CD8-positive, alpha-beta memory T cell (primary cell): ENCODE measurements around the gene MACIR. TPM values are rescaled to one million over a fixed set of nuclear protein-coding genes. Genes with fewer than 3 reads are reported as not detected.

Source experiments
- CTCF ChIA-PET: fragments of 350-600 bp; sonication (Branson Sonifier 250); formaldehyde crosslinking; loops from one replicate; lab custom pipeline; 2021; ENCODE audit warnings: antibody characterized with exemption; lab: Charles Lee
- POLR2A ChIA-PET: fragments of 350-600 bp; sonication (Branson Sonifier 250); formaldehyde crosslinking; loops from one replicate; lab custom pipeline; 2021; ENCODE audit warnings: antibody characterized with exemption; lab: Charles Lee
- DNase-seq, 5 donors: peaks; one replicate each; pipeline versions ENCODE4 v3.0.0 to v3.0.0-alpha.2; 2020 to 2022; ENCODE audit warnings: mixed read lengths in 1 of 5
- H3K27ac ChIP-seq: one replicate; pipeline ENCODE4 v1.7.0; 2013; ENCODE audit warnings: low read depth, mild to moderate bottlenecking, low read length, moderate library complexity
- H3K27me3 ChIP-seq: 2 replicates; pipeline ENCODE4 v1.7.0; 2013; ENCODE audit warnings: low read length, mild to moderate bottlenecking; ENCODE audit not compliant: insufficient read depth, poor library complexity, severe bottlenecking
- H3K36me3 ChIP-seq: 2 replicates; pipeline ENCODE4 v1.7.0; 2013; ENCODE audit warnings: mild to moderate bottlenecking, low read length, moderate library complexity; ENCODE audit not compliant: insufficient read depth
- H3K4me1 ChIP-seq: 2 replicates; pipeline ENCODE4 v1.7.0; 2013; ENCODE audit warnings: mild to moderate bottlenecking, low read length, moderate library complexity; ENCODE audit not compliant: insufficient read depth
- H3K4me3 ChIP-seq: 2 replicates; pipeline ENCODE4 v1.7.0; 2013; ENCODE audit warnings: mild to moderate bottlenecking, low read length
- H3K9me3 ChIP-seq: 2 replicates; pipeline ENCODE4 v1.7.0; 2013; ENCODE audit warnings: mild to moderate bottlenecking, low read length
- H3K27ac Mint-ChIP-seq, 8 donors: one replicate each; pipeline ENCODE4 v1.8.0; 2020 to 2021; ENCODE audit warnings: mixed read lengths in 8 of 8, mild to moderate bottlenecking in 6 of 8, inconsistent platforms in 3 of 8, moderate library complexity in 3 of 8
- H3K27me3 Mint-ChIP-seq, 2 donors: one replicate each; pipeline ENCODE4 v1.8.0; 2020 to 2021; ENCODE audit warnings: mixed read lengths in 2 of 2, mild to moderate bottlenecking in 1 of 2, moderate library complexity in 1 of 2
- H3K36me3 Mint-ChIP-seq, 3 donors: one replicate each; pipeline ENCODE4 v1.8.0; 2020 to 2021; ENCODE audit warnings: mixed read lengths in 3 of 3, inconsistent platforms in 1 of 3, mild to moderate bottlenecking in 1 of 3
- H3K4me1 Mint-ChIP-seq, 3 donors: one replicate each; pipeline ENCODE4 v1.8.0; 2020 to 2021; ENCODE audit warnings: mixed read lengths in 3 of 3, inconsistent platforms in 1 of 3, mild to moderate bottlenecking in 1 of 3
- H3K4me3 Mint-ChIP-seq, 7 donors: one replicate each; pipeline ENCODE4 v1.8.0; 2020 to 2021; ENCODE audit warnings: mixed read lengths in 7 of 7, mild to moderate bottlenecking in 6 of 7, moderate library complexity in 4 of 7, inconsistent platforms in 2 of 7
- H3K9me3 Mint-ChIP-seq, 5 donors: one replicate each; pipeline ENCODE4 v1.8.0; 2020 to 2022; ENCODE audit warnings: mixed read lengths in 5 of 5, mild to moderate bottlenecking in 3 of 5, moderate library complexity in 2 of 5, inconsistent platforms in 1 of 5
- polyA plus RNA-seq: library from polyadenylated mRNA; unstranded; fragments of 300-500 nt; fragmentation: Illumina TruSeq; gene quantifications from one replicate; pipeline ENCODE4 v1.2.3, GENCODE V29; 2021
- total RNA-seq, 2 experiments: library from RNA; stranded (reverse); gene quantifications; one replicate each; pipeline ENCODE4 v1.2.3, GENCODE V29; 2021

MACIR gene
- total RNA-seq: 10 to 100 TPM in 1 of 2 experiments, 1 to 10 TPM in 1; 9.9 to 10.5 TPM
- polyA plus RNA-seq: 2.8 TPM

GRCh38 chr5:103258368-103258956, at the start of gene MACIR:
Gene MACIR, plus strand, starts transcription at chr5:103258763. Its CDS starts 17,157 bp downstream, at chr5:103275920.
- Mint-ChIP-seq H3K36me3 (peaks cover 0 to 2% (median 0%) of the 10 kb centered on the region in 3 donors), H3K27ac (peak within 1 kb of the TSS; percentile 58 to 95 (median 88)), H3K9me3 (no peaks in the 10 kb centered on the region), H3K27me3 (peaks cover 5 to 22% of the 10 kb centered on the region in 2 donors), H3K4me1 (peaks cover 15 to 32% (median 24%) of the 10 kb centered on the region in 3 donors), H3K4me3 (peak within 1 kb of the TSS; percentile 82 to 95 (median 91))
- H3K36me3 ChIP-seq: no peaks in the 10 kb centered on the region
- ChIA-PET CTCF (interaction anchor here (1.2 to 2.0 kb wide), 5 partner anchors 11 to 35 kb away, joined by 3 to 8 read pairs (median 4); no protein-coding TSS in a partner anchor), POLR2A (interaction anchor here (1.0 kb wide), 2 partner anchors 138 to 139 kb away, joined by 3 to 11 read pairs; partner anchors contain the start of genes GIN1 and PPIP5K2)
- peak; percentile 87 to 96 (median 93) for DNase-seq
- H3K27ac ChIP-seq: peak within 1 kb of the TSS; percentile 62
- H3K27me3 ChIP-seq: no peaks in the 10 kb centered on the region
- peak within 1 kb of the TSS; percentile 70 for H3K4me3 ChIP-seq
- H3K9me3 ChIP-seq: no peaks in the 10 kb centered on the region
- H3K4me1 ChIP-seq: peaks cover 4% of the 10 kb centered on the region

GRCh38 chr5:103209065-103209464, 49.5 kb upstream of the MACIR start:
- ChIA-PET CTCF (no interaction called here), POLR2A (no interaction called here)
- Histone ChIP-seq H3K9me3 (no peaks in the 10 kb centered on the region), H3K4me3 (no peak overlapping the region), H3K36me3 (no peaks in the 10 kb centered on the region), H3K4me1 (no peaks in the 10 kb centered on the region), H3K27ac (no peak overlapping the region), H3K27me3 (no peaks in the 10 kb centered on the region)
- Mint-ChIP-seq H3K4me3 (no peak overlapping the region), H3K27ac (peak overlapping the region in 1 of 8 donors; percentile 29), H3K9me3 (peaks cover 0 to 5% (median 0%) of the 10 kb centered on the region in 5 donors), H3K4me1 (peaks cover 18 to 31% (median 25%) of the 10 kb centered on the region in 3 donors), H3K27me3 (no peaks in the 10 kb centered on the region), H3K36me3 (peaks cover 18 to 23% (median 19%) of the 10 kb centered on the region in 3 donors)
- no peak for DNase-seq

- no peak overlapping the region for H3K27ac ChIP-seq
- Mint-ChIP-seq H3K27me3 (no peaks in the 10 kb centered on the region), H3K9me3 (no peaks in the 10 kb centered on the region), H3K36me3 (peaks cover 4 to 8% (median 4%) of the 10 kb centered on the region in 3 donors), H3K4me3 (peak overlapping the region in 1 of 7 donors; percentile 41), H3K4me1 (peaks cover 18 to 31% (median 25%) of the 10 kb centered on the region in 3 donors), H3K27ac (peak overlapping the region in 2 of 8 donors; percentile 4 to 10)
- H3K4me1 ChIP-seq: no peaks in the 10 kb centered on the region
- no peaks in the 10 kb centered on the region for H3K9me3 ChIP-seq
- no peaks in the 10 kb centered on the region for H3K36me3 ChIP-seq
- no peak for DNase-seq
- CTCF ChIA-PET: no interaction called here
- H3K4me3 ChIP-seq: no peak overlapping the region
- POLR2A ChIA-PET: no interaction called here
- H3K27me3 ChIP-seq: no peaks in the 10 kb centered on the region
These were observed 47.6 kb upstream of the MACIR start for GRCh38 chr5:103210952-103211351.

GRCh38 chr5:103211576-103212561, 46.7 kb upstream of the MACIR start:
- POLR2A ChIA-PET: no interaction called here
- no peak overlapping the region for H3K27ac ChIP-seq
- H3K27me3 Mint-ChIP-seq: no peaks in the 10 kb centered on the region

GRCh38 chr5:103216137-103216536, 42.4 kb upstream of the MACIR start:
- peaks cover 0 to 1% of the 10 kb centered on the region in 2 donors for H3K27me3 Mint-ChIP-seq
- no peak overlapping the region for H3K4me3 Mint-ChIP-seq
- Histone ChIP-seq H3K27ac (no peak overlapping the region), H3K4me1 (no peaks in the 10 kb centered on the region), H3K4me3 (no peak overlapping the region), H3K36me3 (no peaks in the 10 kb centered on the region), H3K27me3 (no peaks in the 10 kb centered on the region), H3K9me3 (no peaks in the 10 kb centered on the region)
- peaks cover 0 to 3% (median 0%) of the 10 kb centered on the region in 5 donors for H3K9me3 Mint-ChIP-seq
- no peak for DNase-seq
- H3K36me3 Mint-ChIP-seq: peaks cover 0 to 3% (median 0%) of the 10 kb centered on the region in 3 donors
- H3K27ac Mint-ChIP-seq: peak overlapping the region in 2 of 8 donors; percentile 21 to 61
- ChIA-PET POLR2A (no interaction called here), CTCF (interaction anchor here (1.4 kb wide), 1 partner anchor 15 kb away, joined by 5 read pairs; no protein-coding TSS in a partner anchor)
- H3K4me1 Mint-ChIP-seq: peaks cover 12 to 14% (median 14%) of the 10 kb centered on the region in 3 donors

More at GRCh38 chr5:103211576-103212561, 46.7 kb upstream of the MACIR start:
- no peaks in the 10 kb centered on the region for H3K36me3 ChIP-seq
- Mint-ChIP-seq H3K27ac (peak overlapping the region in 6 of 8 donors; percentile 6 to 78 (median 64)), H3K9me3 (no peaks in the 10 kb centered on the region), H3K4me1 (peaks cover 18 to 28% (median 25%) of the 10 kb centered on the region in 3 donors), H3K4me3 (peak overlapping the region; percentile 9 to 76 (median 62)), H3K36me3 (peaks cover 0 to 6% (median 0%) of the 10 kb centered on the region in 3 donors)
- DNase-seq: peak in 1 of 5 donors; percentile 6
- no peak overlapping the region for H3K4me3 ChIP-seq
- CTCF ChIA-PET: no interaction called here
- H3K27me3 ChIP-seq: no peaks in the 10 kb centered on the region
- no peaks in the 10 kb centered on the region for H3K9me3 ChIP-seq
- no peaks in the 10 kb centered on the region for H3K4me1 ChIP-seq

- Mint-ChIP-seq H3K27me3 (peaks cover 0 to 1% of the 10 kb centered on the region in 2 donors), H3K27ac (no peak overlapping the region), H3K4me1 (peaks cover 7 to 8% (median 8%) of the 10 kb centered on the region in 3 donors), H3K9me3 (peaks cover 0 to 3% (median 0%) of the 10 kb centered on the region in 5 donors), H3K4me3 (no peak overlapping the region), H3K36me3 (peaks cover 0 to 3% (median 0%) of the 10 kb centered on the region in 3 donors)
- no peaks in the 10 kb centered on the region for H3K36me3 ChIP-seq
- no peaks in the 10 kb centered on the region for H3K4me1 ChIP-seq
- H3K27ac ChIP-seq: no peak overlapping the region
- no peaks in the 10 kb centered on the region for H3K9me3 ChIP-seq
- DNase-seq: no peak
- CTCF ChIA-PET: no interaction called here
- no peak overlapping the region for H3K4me3 ChIP-seq
- POLR2A ChIA-PET: no interaction called here
- no peaks in the 10 kb centered on the region for H3K27me3 ChIP-seq
These were observed 41.9 kb upstream of the MACIR start for GRCh38 chr5:103216697-103217096.

- Mint-ChIP-seq H3K27ac (no peak overlapping the region), H3K36me3 (peaks cover 0 to 3% (median 0%) of the 10 kb centered on the region in 3 donors), H3K4me1 (peaks cover 4% of the 10 kb centered on the region in 3 donors), H3K9me3 (peaks cover 0 to 3% (median 0%) of the 10 kb centered on the region in 5 donors), H3K4me3 (no peak overlapping the region), H3K27me3 (peaks cover 0 to 1% of the 10 kb centered on the region in 2 donors)
- CTCF ChIA-PET: no interaction called here
- H3K4me1 ChIP-seq: no peaks in the 10 kb centered on the region
- no peak overlapping the region for H3K27ac ChIP-seq
- H3K36me3 ChIP-seq: no peaks in the 10 kb centered on the region
- H3K9me3 ChIP-seq: no peaks in the 10 kb centered on the region
- no peaks in the 10 kb centered on the region for H3K27me3 ChIP-seq
- POLR2A ChIA-PET: no interaction called here
- H3K4me3 ChIP-seq: no peak overlapping the region
- DNase-seq: no peak
These were observed 41.5 kb upstream of the MACIR start for GRCh38 chr5:103217101-103217500.
